CD14-positive monocyte (primary cell): ENCODE measurements around the gene CLEC2B. TPM values are rescaled to one million over a fixed set of nuclear protein-coding genes. Genes with fewer than 3 reads are reported as not detected.

ENCODE experiments used
- DNase-seq, 3 donors: peaks; one replicate each; pipeline ENCODE4 v3.0.0-alpha.2; 2011 to 2022
- H2AFZ ChIP-seq: 2 replicates; pipeline ENCODE4 v1.6.0; 2012; ENCODE audit warnings: mild to moderate bottlenecking, low read depth, low read length, inconsistent platforms; ENCODE audit not compliant: insufficient read depth, poor library complexity, severe bottlenecking
- H3K27ac ChIP-seq, 2 donors: 1 replicate in 1 of 2; 2 replicates in 1 of 2; pipeline ENCODE4 v1.5.1; 2012 to 2013; ENCODE audit warnings: low read length in 2 of 2, control low read depth in 1 of 2, inconsistent platforms in 1 of 2, low read depth in 1 of 2, mild to moderate bottlenecking in 1 of 2
- H3K27me3 ChIP-seq, 2 donors: one replicate each; pipeline versions ENCODE4 v1.6.0 to v1.6.1; 2011 to 2013; ENCODE audit warnings: low read length in 2 of 2; ENCODE audit not compliant: control insufficient read depth in 2 of 2, insufficient read depth in 2 of 2
- H3K36me3 ChIP-seq, 2 donors: replicated peaks in 1 of 2; 1 replicate in 1 of 2; 2 replicates in 1 of 2; pipeline versions ENCODE4 v1.5.1 to v1.6.1; 2012 to 2013; ENCODE audit warnings: low read length in 2 of 2, control low read depth in 1 of 2, inconsistent platforms in 1 of 2, mild to moderate bottlenecking in 1 of 2; ENCODE audit not compliant: insufficient read depth in 2 of 2, control insufficient read depth in 1 of 2
- H3K4me1 ChIP-seq, 2 donors: 1 replicate in 1 of 2; 2 replicates in 1 of 2; pipeline versions ENCODE4 v1.5.1 to v1.6.1; 2012 to 2013; ENCODE audit warnings: low read length in 2 of 2, control low read depth in 1 of 2, inconsistent platforms in 1 of 2, mild to moderate bottlenecking in 1 of 2, moderate library complexity in 1 of 2; ENCODE audit not compliant: insufficient read depth in 2 of 2, control insufficient read depth in 1 of 2
- H3K4me2 ChIP-seq: replicated peaks from 2 replicates; pipeline ENCODE3; 2012; ENCODE audit warnings: low read length, moderate library complexity, mild to moderate bottlenecking; ENCODE audit not compliant: poor library complexity, severe bottlenecking; ENCODE audit errors: extremely low read depth
- H3K4me3 ChIP-seq, 3 experiments: fragments of 200-600 bp in 1 of 3; sonication (generic) in 1 of 3; replicated peaks in 1 of 3; 1 replicate in 2 of 3; 2 replicates in 1 of 3; pipeline ENCODE4 v1.5.1; 2011 to 2013; ENCODE audit warnings: low read length in 3 of 3, mild to moderate bottlenecking in 3 of 3, control low read depth in 2 of 3, low read depth in 2 of 3, inconsistent platforms in 1 of 3, moderate library complexity in 1 of 3
- H3K79me2 ChIP-seq: 2 replicates; pipeline ENCODE4 v1.6.0; 2012; ENCODE audit warnings: mild to moderate bottlenecking, control low read depth, inconsistent platforms, low read length, moderate library complexity; ENCODE audit not compliant: insufficient read depth
- H3K9ac ChIP-seq: 2 replicates; pipeline ENCODE4 v1.6.0; 2017; ENCODE audit warnings: low read length, mild to moderate bottlenecking; ENCODE audit not compliant: insufficient read depth, poor library complexity, severe bottlenecking
- H3K9me3 ChIP-seq, 2 donors: replicated peaks in 1 of 2; 1 replicate in 1 of 2; 2 replicates in 1 of 2; pipeline versions ENCODE4 v1.5.1 to v1.6.1; 2012 to 2013; ENCODE audit warnings: low read length in 2 of 2, control low read depth in 1 of 2; ENCODE audit not compliant: control insufficient read depth in 1 of 2, insufficient read depth in 1 of 2
- H4K20me1 ChIP-seq: 2 replicates; pipeline ENCODE4 v1.6.0; 2012; ENCODE audit warnings: mild to moderate bottlenecking, low read length, control low read depth, moderate library complexity; ENCODE audit not compliant: insufficient read depth
- H3K27ac Mint-ChIP-seq, 7 donors: one replicate each; pipeline ENCODE4 v1.8.0; 2020; ENCODE audit warnings: mild to moderate bottlenecking in 7 of 7, mixed read lengths in 7 of 7, moderate library complexity in 6 of 7, inconsistent platforms in 2 of 7
- H3K27me3 Mint-ChIP-seq, 3 donors: one replicate each; pipeline ENCODE4 v1.8.0; 2021 to 2022; ENCODE audit warnings: low read depth in 3 of 3, mild to moderate bottlenecking in 3 of 3, mixed read lengths in 3 of 3, moderate library complexity in 3 of 3, inconsistent platforms in 1 of 3
- H3K36me3 Mint-ChIP-seq, 2 donors: one replicate each; pipeline ENCODE4 v1.8.0; 2020; ENCODE audit warnings: mixed read lengths in 2 of 2, inconsistent platforms in 1 of 2, mild to moderate bottlenecking in 1 of 2
- H3K4me1 Mint-ChIP-seq: one replicate; pipeline ENCODE4 v1.8.0; 2020; ENCODE audit warnings: mild to moderate bottlenecking, mixed read lengths
- H3K4me3 Mint-ChIP-seq, 2 donors: one replicate each; pipeline ENCODE4 v1.8.0; 2020; ENCODE audit warnings: mild to moderate bottlenecking in 2 of 2, mixed read lengths in 2 of 2, moderate library complexity in 1 of 2
- H3K9me3 Mint-ChIP-seq, 7 donors: one replicate each; pipeline ENCODE4 v1.8.0; 2020 to 2022; ENCODE audit warnings: mixed read lengths in 7 of 7, mild to moderate bottlenecking in 6 of 7, moderate library complexity in 6 of 7, inconsistent platforms in 2 of 7
- CTCF ChIP-seq: fragments of 200-600 bp; IDR thresholded peaks from one replicate; pipeline ENCODE4 v1.8.0; 2022; ENCODE audit warnings: antibody characterized with exemption, mild to moderate bottlenecking
- WGBS: methylation state at CpG from one replicate; pipeline ENCODE4 v1.1.5; 2013; ENCODE audit warnings: missing lambda C conversion rate; ENCODE audit not compliant: insufficient coverage; 5-methylcytosine and 5-hydroxymethylcytosine counted together
- intact Hi-C, 2 donors: fragments of 100-400 bp; cut with micrococcal nuclease; formaldehyde crosslinking; loops; one replicate each; pipeline versions ENCODE4 v1.15.0 to v1.15.1; 2023
- polyA plus RNA-seq, 3 donors: library from polyadenylated mRNA; depleted of rRNA in 1 of 3; unstranded in 2 of 3; stranded (reverse) in 1 of 3; fragments of 300-500 nt in 2 of 3; fragments of >200 nt in 1 of 3; fragmentation: Illumina TruSeq in 2 of 3; gene quantifications; 1 replicate in 2 of 3; 2 replicates in 1 of 3; pipeline ENCODE4 v1.2.3, GENCODE V29; 2012 to 2021

CLEC2B gene
- polyA plus RNA-seq, 3 donors, result 52.1 to 80.3 (median 59.4) TPM

- intact Hi-C loops, result loop anchor here in 1 of 2 donors (10.0 kb wide), 2 partner anchors 78 to 348 kb away; partner anchors contain the start of gene GABARAPL1
- TF ChIP-seq CTCF, result no peak
- Histone ChIP-seq H3K27me3 (no peaks in the 10 kb centered on the region), H3K4me3 (peak overlapping the region; percentile 81 to 100 (median 83)), H3K9ac (peak overlapping the region; percentile 45), H3K4me1 (peaks cover 17 to 28% of the 10 kb centered on the region in 2 donors), H3K27ac (peak overlapping the region in 1 of 2 donors; percentile 72), H3K4me2 (peak overlapping the region; percentile 73), H3K9me3 (peaks cover 6 to 7% of the 10 kb centered on the region in 2 donors), H2AFZ (no peak overlapping the region), H4K20me1 (peaks cover 55% of the 10 kb centered on the region), H3K36me3 (peaks cover 0 to 18% of the 10 kb centered on the region in 2 donors), H3K79me2 (peaks cover 71% of the 10 kb centered on the region)
- Mint-ChIP-seq H3K9me3 (peaks cover 15 to 23% (median 16%) of the 10 kb centered on the region in 7 donors), H3K36me3 (peaks cover 26 to 28% of the 10 kb centered on the region in 2 donors), H3K4me1 (peaks cover 40% of the 10 kb centered on the region), H3K27me3 (no peaks in the 10 kb centered on the region), H3K27ac (peak overlapping the region; percentile 37 to 91 (median 64)), H3K4me3 (peak overlapping the region; percentile 81 to 85)
- DNase-seq, result no peak
- 0% methylated on average over 3 of the region's 4 CpGs for WGBS
Observed at GRCh38 chr12:9866860-9867269, 2.3 kb downstream of the CLEC2B start.

GRCh38 chr12:9864913-9865675, 4.1 kb downstream of the CLEC2B start:
- WGBS, result no CpG with 5 or more reads among the region's 4 CpGs
- peaks cover 39% of the 10 kb centered on the region for H3K4me1 Mint-ChIP-seq
- peaks cover 14 to 20% of the 10 kb centered on the region in 2 donors for H3K4me1 ChIP-seq
- peaks cover 15 to 23% (median 16%) of the 10 kb centered on the region in 7 donors for H3K9me3 Mint-ChIP-seq
- peaks cover 71% of the 10 kb centered on the region for H4K20me1 ChIP-seq
- peak overlapping the region; percentile 73 for H3K4me2 ChIP-seq
- TF ChIP-seq CTCF, result no peak
- peak overlapping the region in 1 of 2 donors; percentile 72 for H3K27ac ChIP-seq
- H3K36me3 Mint-ChIP-seq, result peaks cover 26 to 36% of the 10 kb centered on the region in 2 donors
- H3K9me3 ChIP-seq, result peaks cover 6 to 7% of the 10 kb centered on the region in 2 donors
- intact Hi-C loops, result loop anchor here in 1 of 2 donors (5.0 to 10.0 kb wide), 3 partner anchors 48 to 350 kb away; partner anchors contain the start of gene GABARAPL1
- H3K4me3 Mint-ChIP-seq, result peak overlapping the region; percentile 58 to 70
- H3K27me3 Mint-ChIP-seq, result no peaks in the 10 kb centered on the region
- H3K79me2 ChIP-seq, result peaks cover 79% of the 10 kb centered on the region
- no peak overlapping the region for H2AFZ ChIP-seq
- peak overlapping the region; percentile 15 for H3K9ac ChIP-seq
- H3K36me3 ChIP-seq, result peaks cover 0 to 18% of the 10 kb centered on the region in 2 donors
- H3K27me3 ChIP-seq, result no peaks in the 10 kb centered on the region
- H3K27ac Mint-ChIP-seq, result peak overlapping the region in 6 of 7 donors; percentile 24 to 79 (median 55)
- H3K4me3 ChIP-seq, result peak overlapping the region; percentile 20 to 100 (median 83)
- DNase-seq, result no peak
